Cardiac fibroblast (primary cell): ENCODE data around the gene SPO11.

Experiments used
- DNase-seq, 2 donors: peaks; one replicate each; pipeline versions ENCODE4 v3.0.0 to v3.0.0-alpha.2; 2010; ENCODE audit warnings: low read depth in 2 of 2
- H3K4me3 ChIP-seq, 2 donors: replicated peaks in 1 of 2; 1 replicate in 1 of 2; 2 replicates in 1 of 2; pipeline ENCODE4 v1.5.1; 2011; ENCODE audit warnings: low read depth in 2 of 2, low read length in 2 of 2, mild to moderate bottlenecking in 2 of 2, moderate library complexity in 1 of 2
- CTCF ChIP-seq: IDR thresholded peaks from one replicate; pipeline ENCODE4 v1.5.1; 2011; ENCODE audit warnings: low read depth, mild to moderate bottlenecking, low read length, inconsistent platforms

The SPO11 gene

DNA sequence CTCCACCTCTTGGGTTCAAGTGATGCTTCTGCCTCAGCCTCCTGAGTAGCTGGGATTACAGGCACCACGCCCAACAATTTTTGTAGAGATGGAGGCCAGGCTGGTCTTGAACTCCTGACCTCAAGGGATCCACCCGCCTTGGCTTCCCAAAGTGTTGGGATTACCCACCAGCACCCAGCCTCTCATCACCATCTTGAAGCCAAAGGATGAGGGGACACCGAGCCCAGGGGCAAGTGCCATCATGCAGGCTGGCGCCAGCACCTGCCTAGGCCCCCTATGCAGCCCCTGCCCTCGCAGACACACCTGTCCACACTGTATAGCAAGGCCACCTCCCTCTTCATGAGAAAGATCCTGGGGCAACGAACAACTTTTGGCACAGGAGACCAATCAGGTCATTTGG lies 56.3 kb downstream of the SPO11 start:
- no peak overlapping the region for H3K4me3 ChIP-seq
- TF ChIP-seq CTCF = no peak
- no peak for DNase-seq

DNA sequence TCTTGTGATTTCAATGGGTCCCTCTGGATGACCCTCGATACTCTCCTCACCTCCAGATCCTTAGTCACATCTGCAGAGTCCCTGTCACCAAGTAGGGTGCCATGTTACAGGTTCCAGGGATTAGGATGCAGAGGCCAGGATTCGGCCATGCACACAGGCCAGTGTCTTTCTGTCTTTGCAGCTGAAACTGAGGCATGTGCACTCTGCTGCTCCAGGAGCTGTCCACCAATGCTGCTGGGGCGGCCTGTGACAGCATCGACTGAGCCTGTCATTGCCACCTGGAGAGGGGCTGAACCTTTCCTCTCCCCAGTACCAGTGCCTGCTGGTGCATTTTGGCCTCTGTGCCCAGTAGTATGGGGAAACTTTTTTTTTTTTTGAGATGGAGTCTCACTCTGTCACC lies 57.2 kb downstream of the SPO11 start:
- no peak for DNase-seq
- TF ChIP-seq CTCF = no peak
- no peak overlapping the region for H3K4me3 ChIP-seq

DNA sequence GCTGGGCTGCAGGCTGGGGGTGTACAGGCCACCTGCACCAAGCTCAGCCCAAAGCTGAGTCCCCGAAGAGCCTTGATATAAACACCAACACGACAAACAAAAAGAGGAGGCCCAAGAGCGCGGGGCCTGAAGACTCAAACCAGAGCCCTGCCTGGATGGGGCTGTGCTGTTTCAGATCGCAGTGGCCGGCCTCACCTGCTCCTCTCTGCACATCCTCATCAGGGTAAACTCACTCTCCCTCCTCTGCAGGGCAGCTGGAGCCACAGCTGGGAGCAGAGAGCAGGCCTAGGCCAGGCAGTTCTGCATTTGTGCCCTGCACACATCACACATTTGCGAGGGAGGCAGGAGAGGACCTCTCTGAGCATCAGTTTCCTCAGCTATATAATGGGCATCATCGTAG lies 57.9 kb downstream of the SPO11 start:
- DNase-seq = no peak
- no peak for TF ChIP-seq CTCF
- no peak overlapping the region for H3K4me3 ChIP-seq

GRCh38 chr20:57387945-57388371 lies 58.4 kb downstream of the SPO11 start:
- no peak for DNase-seq
- H3K4me3 ChIP-seq = no peak overlapping the region
- no peak for TF ChIP-seq CTCF

DNA sequence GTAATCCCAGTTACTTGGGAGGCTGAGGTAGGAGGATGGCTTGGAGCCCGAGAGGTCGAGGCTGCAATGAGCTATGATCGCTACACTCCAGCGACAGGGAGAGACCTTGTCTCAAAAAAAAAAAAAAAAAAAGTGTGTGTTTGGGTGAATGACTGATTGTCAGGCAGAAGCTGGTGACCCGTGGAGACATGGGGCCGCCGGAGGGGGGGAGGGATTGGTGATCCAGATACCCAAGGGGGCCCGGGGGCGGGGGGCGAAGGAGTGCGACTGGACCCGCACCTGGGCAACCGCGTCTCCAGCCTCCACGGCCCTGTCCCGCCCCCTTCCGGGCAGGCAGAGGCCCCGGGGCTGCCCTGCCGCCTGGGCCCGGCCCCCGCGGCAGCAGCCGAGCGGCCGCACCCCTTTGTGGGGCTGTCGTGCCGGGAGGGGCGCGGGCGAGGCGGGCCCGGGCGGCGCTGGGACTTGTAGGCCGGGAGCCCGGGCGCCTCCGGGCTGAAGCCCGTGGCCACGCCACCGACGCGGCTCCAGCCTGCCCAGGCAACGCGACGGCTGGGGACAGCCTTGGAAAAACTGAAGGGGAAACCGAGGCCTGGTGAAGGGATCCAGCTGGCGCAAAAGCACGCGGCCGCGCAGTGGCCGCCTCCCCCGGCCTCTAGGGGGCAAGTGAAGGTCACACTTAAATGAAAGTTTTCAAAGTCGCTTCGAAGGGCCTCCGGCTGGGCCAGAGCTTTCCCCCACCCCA lies 59.5 kb downstream of the SPO11 start:
- TF ChIP-seq CTCF = peak; percentile 17
- peak; percentile 56 to 79 for DNase-seq
- no peak overlapping the region for H3K4me3 ChIP-seq

DNA sequence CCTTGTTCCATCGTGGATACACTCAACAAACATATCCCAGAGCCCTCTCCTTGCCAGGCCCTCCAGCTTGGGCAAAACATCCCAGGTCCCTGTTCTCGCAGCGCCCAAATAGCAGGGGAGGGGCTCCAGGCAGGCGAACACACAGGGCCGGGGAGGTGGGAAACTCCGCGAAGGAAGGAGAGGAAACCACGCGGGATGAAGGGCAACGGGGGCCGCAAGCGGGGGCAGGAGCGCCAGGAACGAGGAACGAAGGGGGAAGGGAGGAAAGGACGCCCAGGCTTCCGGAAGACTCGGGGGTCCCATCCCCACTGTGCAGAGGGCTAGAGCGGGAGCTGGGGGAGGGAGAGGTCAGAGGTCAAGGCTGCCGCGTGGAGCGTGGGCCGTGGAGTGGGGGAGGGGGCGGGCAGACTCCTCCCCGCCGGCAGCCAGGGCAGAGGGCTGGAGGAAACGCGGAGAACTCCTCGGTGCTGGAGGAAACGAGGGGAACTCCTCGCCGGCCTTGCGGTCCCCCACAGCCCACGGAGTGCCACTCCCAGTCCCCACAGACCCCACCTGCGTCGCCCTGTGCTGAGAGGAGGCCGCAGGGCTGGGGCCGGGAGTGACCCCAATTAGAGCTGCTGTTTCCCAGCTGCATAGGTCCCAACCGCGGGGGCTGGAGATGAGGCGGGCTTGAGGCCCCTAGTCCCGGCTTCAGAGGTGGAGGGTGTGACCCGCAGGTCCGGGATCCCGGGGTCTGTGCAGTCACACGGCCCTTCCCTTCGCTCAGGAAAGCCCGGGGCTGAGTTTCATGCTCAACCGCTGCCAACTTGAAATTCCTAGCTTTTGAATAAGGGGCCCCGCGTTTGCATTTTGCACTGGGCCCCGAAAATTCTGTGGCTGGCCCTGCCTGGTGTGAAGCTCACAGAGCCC lies 60.3 kb downstream of the SPO11 start:
- no peak for DNase-seq
- no peak overlapping the region for H3K4me3 ChIP-seq
- TF ChIP-seq CTCF = no peak
